ENCODE results near the gene ZFR.
A peak's percentile ranks its signal among the peaks of the same experiment; 100 is the strongest.
"Not testable (repeated sequence)": the region's sequence is repeated elsewhere in the genome, so short reads cannot be mapped to it uniquely, and the experiment has no call there.

ZFR gene

GRCh38 chr5:32452316-32452715 lies 7.8 kb upstream of the ZFR start:
- not testable (repeated sequence) for DNase-seq (ENCODE audit: low read depth in 2 of 2)

- no peak for DNase-seq (ENCODE audit: low read depth in 2 of 2)
Observed at GRCh38 chr5:32450952-32451351, 6.4 kb upstream of the ZFR start.

DNA sequence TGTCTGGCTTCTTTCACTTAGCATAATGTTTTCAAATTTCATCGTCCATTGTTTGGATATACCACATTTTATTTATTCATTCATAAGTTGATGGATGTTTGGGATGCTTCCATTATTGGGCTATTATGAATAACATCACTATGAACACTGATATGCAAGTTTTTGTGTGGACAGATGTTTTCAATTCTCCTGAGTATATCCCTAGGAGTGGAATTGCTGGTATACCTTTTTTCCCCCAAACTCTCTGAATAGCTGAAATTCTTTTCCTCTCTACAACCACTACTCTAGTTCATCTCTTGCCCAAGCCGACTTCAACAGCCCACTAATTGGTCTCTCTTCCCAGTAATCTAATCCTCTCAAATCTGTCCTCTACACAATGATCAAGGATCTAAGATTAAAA lies 4.7 kb upstream of the ZFR start:
- DNase-seq (ENCODE audit: low read depth in 2 of 2): no peak

DNA sequence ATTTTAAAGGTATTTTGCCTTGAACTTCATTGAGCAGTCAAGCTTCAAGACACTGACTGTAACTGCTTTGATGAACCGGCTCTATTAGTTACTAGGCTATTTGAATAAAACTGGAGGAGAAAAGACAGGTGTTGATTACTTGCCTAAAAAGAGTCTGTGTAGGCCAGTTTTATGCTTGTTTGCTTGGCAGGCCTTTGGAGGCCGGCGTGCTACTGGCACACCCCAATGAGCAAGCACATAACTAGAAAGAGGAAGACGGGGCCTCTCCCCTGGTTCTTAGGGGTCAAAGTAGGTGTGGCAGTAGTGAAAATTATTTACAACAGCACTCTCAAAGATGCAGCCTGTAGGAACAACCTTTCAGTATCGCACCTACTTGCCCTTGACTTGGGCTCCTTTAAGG lies 2.1 kb upstream of the ZFR start:
- no peak for DNase-seq (ENCODE audit: low read depth in 2 of 2)

DNA sequence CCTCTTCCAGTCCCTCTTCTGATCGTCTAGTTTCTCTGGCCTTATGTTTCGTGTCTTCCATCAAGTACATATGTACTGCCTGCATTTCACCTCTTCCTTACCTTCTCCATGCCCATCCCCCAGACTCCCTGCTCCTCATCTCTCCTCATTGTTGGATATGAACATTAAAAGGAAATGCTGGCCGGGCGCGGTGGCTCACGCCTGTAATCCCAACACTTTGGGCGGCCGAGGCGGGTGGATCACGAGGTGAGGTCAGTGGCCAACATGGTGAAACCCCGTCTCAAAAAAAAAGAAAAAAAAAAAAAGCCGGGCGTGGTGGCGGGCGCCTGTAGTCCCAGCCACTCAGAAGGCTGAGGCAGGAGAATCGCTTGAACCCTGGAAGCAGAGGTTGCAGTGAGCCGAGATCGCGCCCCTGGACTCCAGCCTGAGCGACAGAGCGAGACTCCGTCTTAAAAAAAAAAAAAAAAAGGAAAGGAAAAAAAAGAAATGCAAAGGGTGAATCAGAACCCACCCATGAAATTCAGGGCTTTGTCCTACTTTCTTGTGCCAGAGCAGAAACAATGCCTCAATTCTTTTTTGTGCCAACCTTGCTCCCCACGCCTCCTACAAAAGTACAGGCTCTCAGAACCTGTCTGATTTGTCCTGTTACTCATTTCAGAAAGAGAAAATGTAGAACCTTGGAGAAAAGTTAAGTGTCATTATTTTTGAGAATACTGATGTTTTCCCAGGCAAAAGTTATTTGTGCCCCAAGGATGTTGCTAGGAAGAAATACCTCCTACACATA lies 1.5 kb upstream of the ZFR start:
- no peak for DNase-seq (ENCODE audit: low read depth in 2 of 2)

DNA sequence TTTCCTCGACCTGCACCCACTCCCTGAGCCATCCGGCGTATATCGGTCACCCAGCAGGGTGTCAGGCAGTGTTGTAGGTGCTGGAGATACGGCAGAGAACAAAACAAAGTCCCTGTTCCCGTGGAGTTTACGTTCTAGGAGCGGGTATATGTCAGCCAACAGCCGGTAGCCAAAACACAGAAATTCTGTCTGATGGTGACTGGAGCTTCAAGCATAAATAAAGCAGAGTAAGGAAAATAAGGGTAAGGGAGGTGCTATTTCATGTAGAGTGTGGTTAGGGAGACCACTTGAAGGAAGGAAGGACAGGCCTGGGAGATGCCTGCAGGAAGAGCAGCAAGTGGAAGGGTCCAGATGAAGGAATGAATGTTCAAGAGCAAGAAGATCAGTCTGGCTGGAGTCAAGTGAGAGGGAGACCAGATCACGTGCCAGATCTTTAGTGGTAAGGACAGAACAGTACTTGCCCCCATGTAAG lies 783 bp upstream of the ZFR start:
- no peak for DNase-seq (ENCODE audit: low read depth in 2 of 2)

- peak; percentile 27 to 42 for DNase-seq (ENCODE audit: low read depth in 2 of 2)
Observed at GRCh38 chr5:32443541-32444430, 754 bp downstream of the ZFR start.

DNA sequence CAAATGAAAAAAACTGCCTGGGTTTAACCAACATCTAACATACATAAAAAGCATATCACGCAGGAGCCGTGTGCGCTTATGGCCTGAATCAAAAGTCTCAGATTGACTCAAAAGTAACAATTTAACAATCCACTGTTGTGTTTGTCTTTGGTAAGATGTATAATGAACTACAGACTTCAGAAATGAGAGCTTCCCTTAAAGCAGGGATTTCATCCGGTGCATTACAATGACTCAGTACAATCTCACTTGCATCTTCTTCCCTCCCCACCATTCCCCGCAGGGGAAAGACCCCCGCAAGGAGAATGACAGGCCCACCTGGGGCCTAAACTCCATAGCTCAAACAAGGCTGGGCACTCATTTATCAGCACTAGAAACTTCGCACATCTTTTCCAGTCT lies 1.4 kb downstream of the ZFR start:
- DNase-seq (ENCODE audit: low read depth in 2 of 2): peak in 1 of 2 donors; percentile 16

DNA sequence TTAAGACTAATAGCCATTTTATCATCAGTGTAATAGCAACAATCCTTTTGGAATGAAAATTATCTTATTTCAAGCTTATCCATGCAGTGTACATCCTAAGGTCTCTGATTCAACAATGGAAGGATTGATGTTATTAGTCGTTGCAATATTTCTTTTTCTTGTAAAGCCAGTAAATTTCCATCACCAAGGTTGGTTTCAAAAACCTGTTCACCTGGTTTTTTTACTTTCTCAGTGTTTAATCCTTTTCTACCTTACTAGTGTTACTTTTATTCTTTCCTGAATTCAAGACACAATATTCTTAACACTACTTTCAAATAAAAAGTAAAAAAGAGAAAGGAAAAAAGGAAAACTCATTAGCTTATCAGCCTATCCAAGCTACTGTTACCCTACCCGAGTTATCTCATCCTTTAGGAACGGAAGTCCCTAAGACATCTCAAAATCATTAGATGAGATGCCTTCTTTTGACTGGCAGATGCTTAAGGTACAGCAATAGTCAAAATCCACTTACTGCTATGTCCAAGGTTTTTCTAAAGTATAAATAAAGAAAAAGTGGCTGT lies 5.4 kb downstream of the ZFR start:
- DNase-seq (ENCODE audit: low read depth in 2 of 2): no peak

DNA sequence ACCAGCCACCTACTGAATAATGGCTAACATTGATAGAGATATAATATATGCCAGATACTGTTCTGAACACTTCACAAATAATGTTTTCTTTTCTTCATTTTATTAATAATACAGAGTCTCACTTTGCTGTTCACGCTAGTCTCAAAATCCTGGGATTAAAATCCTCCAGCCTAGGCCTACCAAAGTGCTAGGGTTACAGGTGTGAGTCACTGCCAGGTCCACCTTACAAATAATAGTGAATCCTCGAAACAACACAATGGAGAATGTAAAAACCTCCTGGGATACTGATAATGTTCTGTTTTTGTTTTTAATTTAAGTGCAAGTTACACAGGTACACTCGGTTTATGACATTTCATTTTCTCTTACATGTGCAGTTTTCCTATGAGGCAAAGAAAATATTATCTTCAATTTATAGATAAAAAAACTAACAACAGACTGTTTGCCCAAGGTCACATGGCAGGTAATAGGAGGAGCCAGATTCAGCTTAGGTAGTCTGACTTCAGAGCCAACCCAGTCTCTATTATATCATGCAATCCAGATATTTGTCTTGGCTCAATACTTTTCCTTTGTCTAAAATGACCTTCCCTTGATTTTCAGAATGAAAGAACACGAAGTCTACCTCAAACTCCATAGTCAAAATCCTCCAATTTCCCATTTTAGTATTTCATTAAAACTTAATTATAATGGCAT lies 7.8 kb downstream of the ZFR start:
- DNase-seq (ENCODE audit: low read depth in 2 of 2): no peak

DNA sequence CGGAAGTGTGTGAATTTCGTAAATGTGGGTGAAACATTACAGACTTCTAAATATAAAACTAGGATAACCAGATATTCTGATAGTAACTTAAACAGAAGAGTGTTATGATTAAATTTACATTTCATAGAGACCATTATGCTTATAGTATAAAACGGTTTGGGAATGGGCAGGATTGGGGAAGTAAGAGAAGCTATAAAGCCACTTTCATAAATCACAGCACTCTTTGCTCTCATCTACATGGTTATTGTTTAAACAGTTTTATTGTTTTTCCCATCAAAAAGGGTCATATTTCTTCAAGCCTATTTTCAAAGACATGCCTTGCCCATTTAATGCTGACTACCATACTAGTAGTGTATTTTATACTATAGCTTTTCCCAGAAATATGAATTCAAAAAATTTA lies 9.2 kb downstream of the ZFR start:
- DNase-seq (ENCODE audit: low read depth in 2 of 2): no peak

DNA sequence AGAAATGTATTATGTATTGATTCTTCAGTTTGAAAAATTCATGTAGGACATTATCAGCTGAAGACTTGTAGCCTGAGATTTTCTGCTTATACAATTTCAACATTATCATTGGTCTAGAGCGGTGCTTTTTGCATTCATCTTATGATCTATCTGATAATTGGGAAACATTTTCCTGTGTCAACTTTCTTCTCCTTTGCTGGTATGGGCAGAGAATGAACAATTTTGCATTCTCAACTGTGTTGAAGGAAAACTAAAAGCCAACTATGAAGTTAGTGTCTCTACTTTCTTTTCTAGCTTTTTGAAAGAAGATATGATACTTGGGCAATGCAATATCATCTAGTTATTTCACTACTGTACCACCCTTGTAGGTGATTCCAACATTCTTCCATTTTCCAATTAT lies 10.3 kb downstream of the ZFR start:
- DNase-seq (ENCODE audit: low read depth in 2 of 2): no peak

- no peak for DNase-seq (ENCODE audit: low read depth in 2 of 2)
Observed at GRCh38 chr5:32432633-32433032, 11.9 kb downstream of the ZFR start.

DNA sequence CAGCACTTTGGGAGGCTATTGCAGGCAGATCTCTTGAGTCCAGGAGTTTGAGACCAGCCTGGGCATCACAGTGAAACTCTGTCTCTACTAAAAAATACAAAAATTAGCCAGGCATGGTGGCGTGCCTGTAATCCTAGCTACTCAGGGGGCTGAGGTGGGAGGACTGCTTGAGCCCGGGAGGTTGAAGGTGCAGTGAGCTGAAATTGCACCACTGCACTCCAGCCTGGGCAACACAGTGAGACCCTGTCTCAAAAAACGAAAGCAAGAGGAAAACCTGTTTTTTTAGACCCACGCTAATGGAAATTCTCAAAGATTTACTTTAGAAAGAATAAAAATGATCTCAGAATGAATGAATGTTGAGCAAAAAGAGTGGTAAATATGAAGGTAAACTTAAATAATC lies 13.7 kb downstream of the ZFR start:
- DNase-seq (ENCODE audit: low read depth in 2 of 2): not testable (repeated sequence)

DNA sequence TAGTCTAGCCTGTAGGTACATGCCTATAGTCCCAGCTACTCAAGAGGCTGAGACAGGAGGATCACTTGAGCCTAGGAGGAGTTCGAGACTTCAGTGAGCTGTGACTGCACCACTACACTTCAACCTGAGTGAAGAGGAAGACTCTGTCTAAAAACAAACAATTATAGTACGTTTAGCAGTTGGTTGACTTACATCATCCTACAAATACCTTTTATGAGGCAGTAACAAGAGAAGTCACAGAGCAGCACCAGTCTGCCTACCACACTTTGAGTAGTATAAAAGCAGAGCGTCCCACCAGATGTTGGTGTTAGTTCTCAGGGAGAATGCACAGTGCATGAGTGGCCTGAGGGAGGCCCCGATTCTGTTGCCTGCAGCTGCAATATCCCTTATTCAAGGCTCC lies 16.1 kb downstream of the ZFR start:
- no peak for DNase-seq (ENCODE audit: low read depth in 2 of 2)

GRCh38 chr5:32426440-32427151 lies 17.9 kb downstream of the ZFR start:
- DNase-seq (ENCODE audit: low read depth in 2 of 2): no peak

GRCh38 chr5:32422697-32423096 lies 21.8 kb downstream of the ZFR start:
- no peak for DNase-seq (ENCODE audit: low read depth in 2 of 2)

DNA sequence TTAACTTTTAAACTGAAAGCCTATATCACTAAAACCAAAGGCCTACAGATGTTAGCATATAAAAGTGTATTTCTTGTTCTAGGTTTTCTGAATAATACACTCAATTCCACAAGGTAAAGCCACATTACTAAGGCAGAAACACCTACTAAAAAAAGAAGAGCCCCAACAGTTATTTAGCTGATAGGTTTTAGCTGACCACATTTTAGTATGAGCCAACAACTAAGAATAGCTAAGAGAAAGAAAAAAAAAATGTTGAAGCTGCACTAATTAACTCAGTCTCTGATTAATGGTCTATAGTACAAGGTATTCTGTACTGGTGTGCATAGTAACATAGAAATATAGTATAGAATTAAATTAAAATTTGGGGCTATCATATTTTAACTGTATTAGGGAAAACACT lies 23.5 kb downstream of the ZFR start:
- DNase-seq (ENCODE audit: low read depth in 2 of 2): no peak

DNA sequence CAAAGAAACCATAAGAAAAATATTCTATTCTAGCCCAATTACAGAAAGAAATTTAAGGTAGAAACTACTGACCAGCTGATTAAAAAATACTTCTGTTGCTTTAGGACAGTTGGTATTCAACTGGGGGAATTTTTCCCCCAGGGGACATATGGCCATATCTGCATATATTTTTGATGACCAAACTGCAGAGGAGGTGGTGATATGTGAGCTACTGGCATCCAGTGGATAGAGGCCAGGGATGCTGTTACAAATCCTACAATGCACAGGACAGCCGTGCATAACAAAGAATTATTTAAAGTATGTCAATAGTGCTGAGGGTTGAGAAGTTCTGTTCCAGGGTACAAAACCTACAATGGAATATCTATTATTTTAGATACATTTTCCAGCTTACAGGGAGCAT lies 24.0 kb downstream of the ZFR start:
- no peak for DNase-seq (ENCODE audit: low read depth in 2 of 2)

DNA sequence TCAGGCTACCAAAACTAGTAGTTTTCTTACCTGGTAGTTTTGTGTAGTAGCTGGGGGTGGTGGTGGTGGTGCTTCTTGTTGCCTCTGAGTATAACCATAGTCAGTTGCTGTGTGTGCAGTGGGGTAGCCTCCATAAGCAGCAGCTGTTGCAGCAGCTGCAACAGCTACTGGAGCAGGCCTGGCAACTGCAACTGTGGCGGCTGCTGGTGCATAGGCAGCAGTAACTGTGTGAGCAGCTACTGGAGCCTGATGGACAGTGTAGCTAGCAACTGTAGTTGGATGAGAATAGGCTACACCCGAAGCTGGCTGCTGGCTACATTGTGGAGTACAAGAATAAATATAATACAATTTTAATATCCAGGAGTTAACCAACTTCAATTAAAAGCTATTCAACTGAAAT lies 24.7 kb downstream of the ZFR start:
- no peak for DNase-seq (ENCODE audit: low read depth in 2 of 2)

GRCh38 chr5:32413466-32414263 lies 30.9 kb downstream of the ZFR start:
- no peak for DNase-seq (ENCODE audit: low read depth in 2 of 2)

Measured in stimulated activated CD4-positive, alpha-beta T cell treated with anti-CD3 and anti-CD28 coated beads, Interleukin-4, amount 100 ng/mL, for 48 hours (primary cell).